H1 (cell line): Measurements from ENCODE around the gene CELF2. TPM values are rescaled to one million over a fixed set of nuclear protein-coding genes. Genes with fewer than 3 reads are reported as not detected.

ENCODE experiments used
- CTCF ChIA-PET: fragments of 300-600 bp; sonication (Branson Sonifier 250); formaldehyde crosslinking; loops from one replicate; lab custom pipeline; 2021; ENCODE audit not compliant: partially characterized antibody; lab: Charles Lee
- POLR2A ChIA-PET: fragments of 300-600 bp; sonication (Branson Sonifier 250); formaldehyde crosslinking; loops from one replicate; lab custom pipeline; 2021; ENCODE audit warnings: inconsistent platforms; ENCODE audit not compliant: partially characterized antibody; lab: Charles Lee
- DNase-seq, 2 experiments: peaks; one replicate each; pipeline versions ENCODE4 v3.0.0 to v3.0.0-alpha.2; 2010 to 2022; ENCODE audit warnings: low spot score in 2 of 2, low read depth in 1 of 2, mixed read lengths in 1 of 2
- FAIRE-seq: peaks from 2 replicates; lab custom pipeline; 2011; peaks lifted over from hg19 to GRCh38; lab: Jason Lieb, UNC
- H2AFZ ChIP-seq: 2 replicates; pipeline ENCODE4 v1.8.1; 2012; ENCODE audit warnings: low read length, inconsistent platforms
- H2AK5ac ChIP-seq: 2 replicates; pipeline ENCODE4 v1.6.1; 2013; ENCODE audit warnings: low read depth, low read length
- H2BK120ac ChIP-seq: replicated peaks from 2 replicates; pipeline ENCODE3; 2013; ENCODE audit warnings: low read depth, low read length, inconsistent platforms
- H2BK12ac ChIP-seq: 2 replicates; pipeline ENCODE4 v1.6.1; 2013; ENCODE audit warnings: low read depth, low read length
- H2BK15ac ChIP-seq: 2 replicates; pipeline ENCODE4 v1.6.1; 2013; ENCODE audit warnings: low read length
- H2BK20ac ChIP-seq: 2 replicates; pipeline ENCODE4 v1.6.1; 2013; ENCODE audit warnings: low read length
- H2BK5ac ChIP-seq: 2 replicates; pipeline ENCODE4 v1.6.1; 2013; ENCODE audit warnings: low read depth, low read length
- H3K14ac ChIP-seq: 2 replicates; pipeline ENCODE4 v1.6.1; 2013; ENCODE audit warnings: inconsistent platforms; ENCODE audit not compliant: insufficient read length
- H3K18ac ChIP-seq: 2 replicates; pipeline ENCODE4 v1.6.1; 2013; ENCODE audit warnings: low read length; ENCODE audit errors: extremely low read depth
- H3K23ac ChIP-seq: 2 replicates; pipeline ENCODE4 v1.6.1; 2013; ENCODE audit warnings: inconsistent platforms; ENCODE audit not compliant: insufficient read length
- H3K23me2 ChIP-seq: 2 replicates; pipeline ENCODE4 v1.6.1; 2013; ENCODE audit warnings: low read depth, low read length
- H3K27ac ChIP-seq: 2 replicates; pipeline ENCODE4 v1.6.1; 2011; ENCODE audit warnings: low read depth, low read length, inconsistent platforms
- H3K27me3 ChIP-seq, 4 experiments: replicated peaks in 1 of 4; 1 replicate in 1 of 4; 2 replicates in 3 of 4; pipeline versions ENCODE4 v1.6.1 to v1.8.1; 2011 to 2013; ENCODE audit warnings: low read length in 3 of 4, mild to moderate bottlenecking in 3 of 4, inconsistent platforms in 2 of 4, mixed read lengths in 2 of 4, moderate library complexity in 1 of 4; ENCODE audit not compliant: control insufficient read depth in 3 of 4, insufficient read depth in 3 of 4; ENCODE audit errors: extremely low read depth in 1 of 4
- H3K36me3 ChIP-seq, 4 experiments: 2 replicates each; pipeline versions ENCODE4 v1.6.1 to v1.8.1; 2011 to 2013; ENCODE audit warnings: mild to moderate bottlenecking in 4 of 4, low read length in 3 of 4, moderate library complexity in 2 of 4, control low read depth in 1 of 4, inconsistent platforms in 1 of 4; ENCODE audit not compliant: insufficient read depth in 4 of 4, control insufficient read depth in 2 of 4
- H3K4ac ChIP-seq: replicated peaks from 2 replicates; pipeline ENCODE3; 2013; ENCODE audit warnings: low read length, low read depth, mixed read lengths, inconsistent platforms; ENCODE audit not compliant: insufficient read length
- H3K4me1 ChIP-seq, 4 experiments: replicated peaks in 1 of 4; 1 replicate in 1 of 4; 2 replicates in 3 of 4; pipeline versions ENCODE4 v1.6.1 to v1.8.1; 2011 to 2013; ENCODE audit warnings: low read length in 3 of 4, inconsistent platforms in 2 of 4, mixed read lengths in 1 of 4; ENCODE audit not compliant: insufficient read depth in 4 of 4, control insufficient read depth in 3 of 4
- H3K4me2 ChIP-seq, 2 experiments: 2 replicates each; pipeline versions ENCODE4 v1.6.1 to v1.8.1; 2011 to 2013; ENCODE audit warnings: low read depth in 2 of 2, low read length in 2 of 2, control low read depth in 1 of 2, inconsistent platforms in 1 of 2, mild to moderate bottlenecking in 1 of 2; ENCODE audit not compliant: insufficient read depth in 1 of 2
- H3K4me3 ChIP-seq, 4 experiments: fragments of 200-600, 300-600 bp in 1 of 4; sonication (generic), shearing (Covaris generic), sonication (Bioruptor Twin) in 1 of 4; 2 replicates each; pipeline versions ENCODE4 v1.5.1 to v1.8.1; 2011 to 2016; ENCODE audit warnings: low read length in 4 of 4, low read depth in 3 of 4, control low read depth in 2 of 4, inconsistent platforms in 2 of 4, mild to moderate bottlenecking in 2 of 4, mixed read lengths in 1 of 4, moderate library complexity in 1 of 4; ENCODE audit not compliant: insufficient read depth in 2 of 4; ENCODE audit errors: extremely low read depth in 1 of 4
- H3K56ac ChIP-seq: replicated peaks from 2 replicates; pipeline ENCODE3; 2013; ENCODE audit warnings: low read depth, mild to moderate bottlenecking, mixed read lengths, low read length, inconsistent platforms; ENCODE audit not compliant: insufficient read length
- H3K79me1 ChIP-seq: 2 replicates; pipeline ENCODE4 v1.6.1; 2013; ENCODE audit warnings: low read depth, low read length, control low read depth
- H3K79me2 ChIP-seq, 2 experiments: 2 replicates each; pipeline versions ENCODE4 v1.6.1 to v1.8.1; 2012 to 2013; ENCODE audit warnings: low read length in 2 of 2, mild to moderate bottlenecking in 2 of 2, inconsistent platforms in 1 of 2; ENCODE audit not compliant: insufficient read depth in 2 of 2, control insufficient read depth in 1 of 2
- H3K9ac ChIP-seq, 4 experiments: replicated peaks in 1 of 4; 1 replicate in 1 of 4; 2 replicates in 3 of 4; pipeline versions ENCODE4 v1.6.1 to v1.8.1; 2011 to 2013; ENCODE audit warnings: low read depth in 3 of 4, low read length in 3 of 4, control low read depth in 2 of 4, mild to moderate bottlenecking in 2 of 4, moderate library complexity in 2 of 4, inconsistent platforms in 1 of 4; ENCODE audit errors: extremely low read depth in 1 of 4
- H3K9me3 ChIP-seq, 2 experiments: 2 replicates each; pipeline versions ENCODE4 v1.6.1 to v1.8.1; 2012 to 2013; ENCODE audit warnings: mild to moderate bottlenecking in 2 of 2, moderate library complexity in 2 of 2, control low read depth in 1 of 2, inconsistent platforms in 1 of 2, low read depth in 1 of 2, low read length in 1 of 2, mixed read lengths in 1 of 2; ENCODE audit not compliant: insufficient read depth in 2 of 2
- H4K20me1 ChIP-seq, 2 experiments: replicated peaks in 1 of 2; 2 replicates each; pipeline versions ENCODE3 to v1.8.1; 2011 to 2013; ENCODE audit warnings: inconsistent platforms in 2 of 2, low read length in 2 of 2, mild to moderate bottlenecking in 1 of 2; ENCODE audit not compliant: insufficient read depth in 2 of 2, control insufficient read depth in 1 of 2
- H4K5ac ChIP-seq: 2 replicates; pipeline ENCODE4 v1.6.1; 2013; ENCODE audit warnings: low read length, low read depth, mixed read lengths, inconsistent platforms; ENCODE audit not compliant: insufficient read length
- H4K8ac ChIP-seq: 2 replicates; pipeline ENCODE4 v1.8.0; 2013; ENCODE audit warnings: mild to moderate bottlenecking, moderate library complexity, low read length, inconsistent platforms; ENCODE audit not compliant: insufficient read depth; ENCODE audit errors: extremely low read depth
- H4K91ac ChIP-seq: replicated peaks from 2 replicates; pipeline ENCODE3; 2013; ENCODE audit warnings: low read length, mixed read lengths, inconsistent platforms; ENCODE audit not compliant: insufficient read length
- CBX5 ChIP-seq: fragments of 300-800, 300-1000 bp; sonication (generic); IDR thresholded peaks from 2 replicates; pipeline ENCODE4 v1.7.1; 2016; ENCODE audit warnings: antibody characterized with exemption, low read length, low read depth
- CEBPB ChIP-seq: IDR thresholded peaks from 2 replicates; pipeline ENCODE4 v1.6.1; 2012; ENCODE audit warnings: low read depth, low read length
- FOSL1 ChIP-seq: IDR thresholded peaks from 2 replicates; pipeline ENCODE4 v1.6.1; 2011; ENCODE audit warnings: mild to moderate bottlenecking, low read depth, low read length, moderate library complexity; ENCODE audit not compliant: insufficient read depth
- JUN ChIP-seq: IDR thresholded peaks from 2 replicates; pipeline ENCODE4 v1.6.1; 2011; ENCODE audit warnings: low read depth, mild to moderate bottlenecking, improper control_type of control experiment, low read length
- NRF1 ChIP-seq: IDR thresholded peaks from 2 replicates; pipeline ENCODE4 v1.6.1; 2011; ENCODE audit warnings: mild to moderate bottlenecking, low read depth, low read length, improper control_type of control experiment
- RAD21 ChIP-seq, 2 experiments: IDR thresholded peaks in 1 of 2; conservative IDR thresholded peaks in 1 of 2; 2 replicates each; pipeline ENCODE4 v1.6.1; 2011; ENCODE audit warnings: low read depth in 2 of 2, low read length in 2 of 2, improper control_type of control experiment in 1 of 2, inconsistent platforms in 1 of 2, mild to moderate bottlenecking in 1 of 2, moderate library complexity in 1 of 2
- RNF2 ChIP-seq: fragments of 200-900, 300-1000 bp; sonication (generic); IDR thresholded peaks from 2 replicates; pipeline ENCODE4 v1.7.1; 2016; ENCODE audit warnings: borderline replicate concordance, low read depth, mild to moderate bottlenecking, antibody characterized with exemption, low read length; ENCODE audit not compliant: poor library complexity, severe bottlenecking; ENCODE audit errors: missing control alignments
- SIRT6 ChIP-seq: IDR thresholded peaks from one replicate; pipeline ENCODE4 v1.7.1; 2012; ENCODE audit warnings: low read length, inconsistent platforms
- YY1 ChIP-seq: IDR thresholded peaks from 2 replicates; pipeline ENCODE4 v1.6.1; 2011; ENCODE audit warnings: low read depth, mild to moderate bottlenecking, low read length
- WGBS, 2 experiments: shearing (Covaris generic) in 1 of 2; methylation state at CpG; one replicate each; pipeline versions ENCODE4 v1.1.6 to v1.1.7; 2013 to 2015; ENCODE audit warnings: low lambda C conversion rate in 2 of 2, mixed read lengths in 2 of 2, inconsistent platforms in 1 of 2, low coverage in 1 of 2, missing lambda C conversion rate in 1 of 2; ENCODE audit not compliant: insufficient replicate concordance in 2 of 2, insufficient coverage in 1 of 2, insufficient read length in 1 of 2; ENCODE audit errors: extremely low coverage in 1 of 2, missing lambda C conversion rate in 1 of 2; 5-methylcytosine and 5-hydroxymethylcytosine counted together
- polyA plus RNA-seq, 7 experiments: library from polyadenylated mRNA; depleted of rRNA in 3 of 7; stranded (reverse) in 5 of 7; unstranded in 2 of 7; fragments of >200 nt in 5 of 7; fragments of 200-250 nt in 2 of 7; gene quantifications; 1 replicate in 5 of 7; 2 replicates in 1 of 7; 4 replicates in 1 of 7; pipeline versions ENCODE4 v1.2.1 to v1.2.3, GENCODE V29; 2011 to 2013; ENCODE audit warnings: missing spikeins in 2 of 7, mixed read lengths in 2 of 7
- total RNA-seq: library from RNA; stranded (reverse); fragmentation: NEBNext Ultra II Directional; extraction: Animal tissue kit (Norgen Biotek cat#: 25700); gene quantifications from 2 replicates; pipeline ENCODE4 v1.2.1, GENCODE V29; 2021

The CELF2 gene
- total and polyA plus RNA-seq, 2 of the 8 experiments (the other 6 are each of a cell fraction or from before 2014, with no cell fraction given), result 18.3 to 22.7 TPM

DNA sequence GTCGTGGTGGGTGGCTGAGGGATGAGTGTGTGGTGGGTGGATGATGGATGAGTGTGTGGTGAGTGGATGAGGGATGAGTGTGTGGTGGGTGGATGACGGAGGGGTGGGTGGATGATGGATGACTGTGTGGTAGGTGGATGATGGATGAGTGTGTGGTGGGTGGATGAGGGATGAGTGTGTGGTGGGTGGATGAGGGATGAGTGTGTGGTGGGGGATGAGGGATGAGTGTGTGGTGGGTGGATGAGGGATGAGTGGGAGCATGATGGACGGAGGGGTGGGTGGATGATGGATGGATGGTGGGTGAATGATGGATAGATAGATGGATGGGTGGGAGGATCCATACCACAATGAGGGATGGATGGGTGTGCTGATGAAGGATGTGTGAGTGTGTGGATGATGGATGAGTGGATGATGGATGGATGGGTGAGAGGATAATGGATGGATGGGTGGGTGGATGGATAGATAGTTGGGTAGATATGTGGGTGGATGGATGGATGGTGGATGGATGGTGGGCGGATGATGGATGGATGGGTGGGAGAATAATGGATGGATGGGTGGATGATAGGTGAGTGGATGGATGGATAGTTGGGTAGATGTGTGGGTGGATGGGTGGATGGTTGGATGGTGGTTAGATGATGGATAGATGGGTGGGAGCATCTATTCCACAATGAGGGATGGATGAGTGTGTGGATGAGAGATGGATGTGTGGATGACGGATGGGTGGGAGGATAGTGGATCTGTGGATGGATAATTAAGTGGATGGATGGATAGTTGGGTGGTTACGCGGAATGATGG lies 266.8 kb downstream of the CELF2 start:
- Histone ChIP-seq H2BK12ac (no peak overlapping the region), H3K9ac (no peak overlapping the region; a peak in 1 of 7 replicates), H4K5ac (no peak overlapping the region), H2BK15ac (no peak overlapping the region), H3K79me1 (no peaks in the 10 kb centered on the region), H2BK5ac (no peak overlapping the region), H3K4me1 (no peaks in the 10 kb centered on the region; a peak in 1 of 7 replicates), H3K9me3 (no peaks in the 10 kb centered on the region), H2BK120ac (no peak overlapping the region), H3K4me3 (no peak overlapping the region), H3K4ac (no peak overlapping the region), H4K8ac (no peak overlapping the region), H3K18ac (no peak overlapping the region), H3K23ac (no peak overlapping the region), H2AK5ac (no peak overlapping the region), H3K79me2 (no peaks in the 10 kb centered on the region), H3K27ac (no peak overlapping the region), H3K14ac (no peak overlapping the region), H2AFZ (no peak overlapping the region), H3K36me3 (no peaks in the 10 kb centered on the region; a peak in 1 of 8 replicates), H4K91ac (no peak overlapping the region), H3K23me2 (peaks cover 19% of the 10 kb centered on the region; the same call in 1 of the 2 replicates), H4K20me1 (peaks cover 0 to 2% of the 10 kb centered on the region in 2 experiments), H3K27me3 (no peaks in the 10 kb centered on the region), H2BK20ac (no peak overlapping the region), H3K56ac (peak overlapping the region; percentile 47), H3K4me2 (no peak overlapping the region)
- ChIA-PET POLR2A (no interaction called here), CTCF (interaction anchor here (1.0 kb wide), 1 partner anchor 16 kb away, joined by 6 read pairs; no protein-coding TSS in a partner anchor)
- DNase-seq (no peak), FAIRE-seq (peak; percentile 50)
- no peak for TF ChIP-seq CBX5
- no peak for TF ChIP-seq NRF1
- no peak for TF ChIP-seq SIRT6
- no peak for TF ChIP-seq FOSL1
- no peak for TF ChIP-seq YY1
- no peak for TF ChIP-seq RAD21 (IDR thresholded peaks at IDR 0.05 in 1 of 2, conservative IDR thresholded peaks at IDR 0.05 in 1 of 2; ENCODE audit: low read depth in 2 of 2, low read length in 2 of 2)
- no peak for TF ChIP-seq CEBPB
- no peak for TF ChIP-seq JUN
- TF ChIP-seq RNF2, result no peak
- 93 to 100% methylated on average over 5 to 6 of the region's 7 CpGs for WGBS, 2 experiments
